GM12878 (cell line): ENCODE results near the gene CR1. TPM values are rescaled to one million over a fixed set of nuclear protein-coding genes. Genes with fewer than 3 reads are reported as not detected.

Source experiments
- CBX5 ChIP-seq: sonication (generic); IDR thresholded peaks from 2 replicates; pipeline ENCODE4 v1.6.1; 2016; ENCODE audit warnings: low read depth, moderate library complexity, mild to moderate bottlenecking, inconsistent platforms
- CREB1 ChIP-seq: IDR thresholded peaks from 2 replicates; pipeline ENCODE4 v1.6.1; 2012; ENCODE audit warnings: low read depth, mild to moderate bottlenecking, inconsistent platforms
- CUX1 ChIP-seq: IDR thresholded peaks from 2 replicates; pipeline ENCODE4 v1.6.1; 2012; ENCODE audit warnings: improper control_type of control experiment, low read depth, low read length; ENCODE audit not compliant: insufficient replicate concordance
- ESRRA ChIP-seq: IDR thresholded peaks from 2 replicates; pipeline ENCODE4 v1.6.1; 2012; ENCODE audit warnings: mild to moderate bottlenecking, low read length, improper control_type of control experiment
- FOXK2 ChIP-seq: fragments of 450-650 bp; IDR thresholded peaks from 2 replicates; pipeline ENCODE4 v1.6.1; 2017; ENCODE audit warnings: mild to moderate bottlenecking, moderate library complexity
- MEF2B ChIP-seq: fragments of 450-650 bp; IDR thresholded peaks from 2 replicates; pipeline ENCODE4 v1.6.1; 2018; ENCODE audit warnings: mild to moderate bottlenecking, moderate library complexity; ENCODE audit not compliant: partially characterized antibody, poor library complexity, severe bottlenecking
- MYC ChIP-seq: IDR thresholded peaks from 2 replicates; pipeline ENCODE4 v1.6.1; 2011; ENCODE audit warnings: mild to moderate bottlenecking, low read length, moderate library complexity, inconsistent platforms; ENCODE audit not compliant: insufficient read depth, insufficient replicate concordance, insufficient read length, severe bottlenecking
- NR2C2 ChIP-seq: IDR thresholded peaks from 2 replicates; pipeline ENCODE4 v1.6.1; 2011; ENCODE audit warnings: borderline replicate concordance, low read depth; ENCODE audit not compliant: control insufficient read depth, insufficient read length
- RBBP5 ChIP-seq: fragments of 200-600 bp; sonication (generic); conservative IDR thresholded peaks from 2 replicates; pipeline ENCODE4 v1.6.1; 2016
- SIN3A ChIP-seq: IDR thresholded peaks from 2 replicates; pipeline ENCODE4 v1.6.1; 2012; ENCODE audit warnings: low read depth, low read length, improper control_type of control experiment
- ZBTB33 ChIP-seq: fragments of 450-650 bp; IDR thresholded peaks from 2 replicates; pipeline ENCODE4 v1.6.1; 2017; ENCODE audit warnings: mild to moderate bottlenecking
- polyA plus RNA-seq, 11 experiments: library from polyadenylated mRNA; depleted of rRNA in 4 of 11; unstranded in 6 of 11; stranded (reverse) in 5 of 11; fragments of >200 nt; fragmentation: Nextera tagmentation in 4 of 11; fragmentation: Illumina TruSeq in 1 of 11; extraction: Ambion mirVana in 4 of 11; extraction: Trizol in 1 of 11; gene quantifications; 1 replicate in 1 of 11; 2 replicates in 10 of 11; pipeline versions ENCODE4 v1.2.1 to v1.2.3, GENCODE V29; 2011 to 2016; ENCODE audit warnings: inconsistent platforms in 2 of 11, missing spikeins in 2 of 11, low read depth in 1 of 11
- total RNA-seq, 4 experiments: library from RNA; depleted of rRNA in 3 of 4; stranded (reverse); fragments of >200 nt in 3 of 4; fragmentation: Illumina TruSeq in 1 of 4; extraction: Trizol in 1 of 4; gene quantifications; 2 replicates each; pipeline versions ENCODE4 v1.2.1 to v1.2.3, GENCODE V29; 2013 to 2021
- TF ChIP-seq, protein P1 (sequence below): fragments of 450-650 bp; IDR thresholded peaks from 2 replicates; pipeline ENCODE4 v1.6.1; 2016; ENCODE audit warnings: mild to moderate bottlenecking
- TF ChIP-seq, protein P2 (sequence below): fragments of 450-650 bp; IDR thresholded peaks from 2 replicates; pipeline ENCODE4 v1.6.1; 2016; ENCODE audit warnings: mild to moderate bottlenecking, moderate library complexity, borderline replicate concordance

CR1 gene
- total and polyA plus RNA-seq, 10 of the 15 experiments (the other 5 are each of a cell fraction or from before 2014, with no cell fraction given) = 0.30 to 8.0 (median 4.3) TPM

DNA sequence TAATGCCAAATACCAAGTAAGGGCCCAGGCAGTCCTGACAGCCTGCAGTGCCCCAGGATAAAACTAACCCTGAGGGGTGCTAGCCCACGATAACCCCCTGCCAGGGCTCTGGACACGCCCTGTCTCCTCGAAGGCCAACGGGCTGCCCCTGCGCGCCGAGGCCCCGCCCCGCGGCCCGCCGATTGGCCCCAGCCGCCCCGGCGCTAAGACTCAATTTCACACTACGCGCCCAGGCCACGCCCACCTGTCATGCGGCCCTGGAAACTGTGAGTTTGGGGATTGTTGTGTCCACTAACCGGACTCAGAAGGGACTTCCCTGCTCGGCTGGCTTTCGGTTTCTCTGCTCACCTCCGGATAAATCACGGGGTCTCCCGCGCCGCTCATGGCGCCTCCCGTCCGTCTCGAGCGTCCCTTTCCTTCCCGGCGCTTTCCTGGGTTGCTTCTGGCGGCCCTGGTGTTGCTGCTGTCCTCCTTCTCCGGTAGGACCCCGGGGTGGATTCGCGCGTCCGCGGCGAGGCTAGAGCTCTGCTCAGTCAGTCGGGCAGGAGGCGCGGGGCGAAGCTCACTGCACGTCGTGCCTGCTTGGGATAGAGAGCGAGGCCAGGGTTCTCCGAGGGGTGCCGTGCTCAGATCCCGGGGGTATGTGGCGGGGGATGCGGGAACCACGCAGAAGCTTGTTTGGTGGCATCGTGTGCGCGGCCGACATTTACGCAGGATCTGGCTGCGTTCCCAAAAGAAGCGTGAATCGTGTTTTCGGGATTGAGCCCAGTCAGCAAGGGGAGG lies 149.1 kb downstream of the CR1 start, which contains the start of gene CR1L (continued):
- TF ChIP-seq ZBTB33 = no peak
- no peak for TF ChIP-seq ESRRA
- TF ChIP-seq SIN3A = peak; percentile 76
- TF ChIP-seq CREB1 = peak; percentile 46; the same call in 1 of the 2 replicates
- no peak for TF ChIP-seq CUX1
- TF ChIP-seq, protein P1, sequence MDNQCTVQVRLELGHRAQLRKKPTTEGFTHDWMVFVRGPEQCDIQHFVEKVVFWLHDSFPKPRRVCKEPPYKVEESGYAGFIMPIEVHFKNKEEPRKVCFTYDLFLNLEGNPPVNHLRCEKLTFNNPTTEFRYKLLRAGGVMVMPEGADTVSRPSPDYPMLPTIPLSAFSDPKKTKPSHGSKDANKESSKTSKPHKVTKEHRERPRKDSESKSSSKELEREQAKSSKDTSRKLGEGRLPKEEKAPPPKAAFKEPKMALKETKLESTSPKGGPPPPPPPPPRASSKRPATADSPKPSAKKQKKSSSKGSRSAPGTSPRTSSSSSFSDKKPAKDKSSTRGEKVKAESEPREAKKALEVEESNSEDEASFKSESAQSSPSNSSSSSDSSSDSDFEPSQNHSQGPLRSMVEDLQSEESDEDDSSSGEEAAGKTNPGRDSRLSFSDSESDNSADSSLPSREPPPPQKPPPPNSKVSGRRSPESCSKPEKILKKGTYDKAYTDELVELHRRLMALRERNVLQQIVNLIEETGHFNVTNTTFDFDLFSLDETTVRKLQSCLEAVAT = no peak
- no peak for TF ChIP-seq CBX5
- no peak for TF ChIP-seq MEF2B
- TF ChIP-seq RBBP5 = no peak
- no peak for TF ChIP-seq MYC
- no peak for TF ChIP-seq NR2C2
- no peak for TF ChIP-seq FOXK2
- TF ChIP-seq, protein P2, sequence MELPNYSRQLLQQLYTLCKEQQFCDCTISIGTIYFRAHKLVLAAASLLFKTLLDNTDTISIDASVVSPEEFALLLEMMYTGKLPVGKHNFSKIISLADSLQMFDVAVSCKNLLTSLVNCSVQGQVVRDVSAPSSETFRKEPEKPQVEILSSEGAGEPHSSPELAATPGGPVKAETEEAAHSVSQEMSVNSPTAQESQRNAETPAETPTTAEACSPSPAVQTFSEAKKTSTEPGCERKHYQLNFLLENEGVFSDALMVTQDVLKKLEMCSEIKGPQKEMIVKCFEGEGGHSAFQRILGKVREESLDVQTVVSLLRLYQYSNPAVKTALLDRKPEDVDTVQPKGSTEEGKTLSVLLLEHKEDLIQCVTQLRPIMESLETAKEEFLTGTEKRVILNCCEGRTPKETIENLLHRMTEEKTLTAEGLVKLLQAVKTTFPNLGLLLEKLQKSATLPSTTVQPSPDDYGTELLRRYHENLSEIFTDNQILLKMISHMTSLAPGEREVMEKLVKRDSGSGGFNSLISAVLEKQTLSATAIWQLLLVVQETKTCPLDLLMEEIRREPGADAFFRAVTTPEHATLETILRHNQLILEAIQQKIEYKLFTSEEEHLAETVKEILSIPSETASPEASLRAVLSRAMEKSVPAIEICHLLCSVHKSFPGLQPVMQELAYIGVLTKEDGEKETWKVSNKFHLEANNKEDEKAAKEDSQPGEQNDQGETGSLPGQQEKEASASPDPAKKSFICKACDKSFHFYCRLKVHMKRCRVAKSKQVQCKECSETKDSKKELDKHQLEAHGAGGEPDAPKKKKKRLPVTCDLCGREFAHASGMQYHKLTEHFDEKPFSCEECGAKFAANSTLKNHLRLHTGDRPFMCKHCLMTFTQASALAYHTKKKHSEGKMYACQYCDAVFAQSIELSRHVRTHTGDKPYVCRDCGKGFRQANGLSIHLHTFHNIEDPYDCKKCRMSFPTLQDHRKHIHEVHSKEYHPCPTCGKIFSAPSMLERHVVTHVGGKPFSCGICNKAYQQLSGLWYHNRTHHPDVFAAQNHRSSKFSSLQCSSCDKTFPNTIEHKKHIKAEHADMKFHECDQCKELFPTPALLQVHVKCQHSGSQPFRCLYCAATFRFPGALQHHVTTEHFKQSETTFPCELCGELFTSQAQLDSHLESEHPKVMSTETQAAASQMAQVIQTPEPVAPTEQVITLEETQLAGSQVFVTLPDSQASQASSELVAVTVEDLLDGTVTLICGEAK = no peak
